Type B pancreatic cell (in vitro differentiated cells): Measurements from ENCODE around the gene MON2. TPM values are rescaled to one million over a fixed set of nuclear protein-coding genes. Genes with fewer than 3 reads are reported as not detected.

Experiments used
- DNase-seq: peaks from one replicate; pipeline ENCODE4 v3.0.0; 2021; ENCODE audit warnings: mixed read lengths; ENCODE audit not compliant: unreplicated experiment; ENCODE audit errors: extremely low spot score
- H3K27ac Mint-ChIP-seq: 2 replicates; pipeline ENCODE4 v1.8.0; 2021; ENCODE audit warnings: mild to moderate bottlenecking, mixed read lengths
- H3K27me3 Mint-ChIP-seq: 2 replicates; pipeline ENCODE4 v1.8.0; 2021; ENCODE audit warnings: mixed read lengths
- H3K36me3 Mint-ChIP-seq: 2 replicates; pipeline ENCODE4 v1.8.0; 2021; ENCODE audit warnings: mixed read lengths
- H3K4me1 Mint-ChIP-seq: one replicate; pipeline ENCODE4 v1.8.0; 2021; ENCODE audit warnings: mixed read lengths; ENCODE audit not compliant: unreplicated experiment
- H3K4me3 Mint-ChIP-seq: 2 replicates; pipeline ENCODE4 v1.8.0; 2021; ENCODE audit warnings: mild to moderate bottlenecking, mixed read lengths
- H3K9me3 Mint-ChIP-seq: 2 replicates; pipeline ENCODE4 v1.8.0; 2021; ENCODE audit warnings: mixed read lengths
- total RNA-seq: library from RNA; stranded (reverse); gene quantifications from 2 replicates; pipeline ENCODE4 v1.2.1, GENCODE V29; 2021; ENCODE audit warnings: low replicate concordance
- TF ChIP-seq, protein P1 (sequence below): fragments of 200-600 bp; sonication (generic); conservative IDR thresholded peaks from 2 replicates; pipeline ENCODE4 v1.5.0; 2021; ENCODE audit warnings: antibody characterized with exemption, mild to moderate bottlenecking

Gene MON2
- total RNA-seq, 1 donor from 2014 or later = 47.4 TPM

- no peak overlapping the region for H3K4me3 Mint-ChIP-seq
- TF ChIP-seq, protein P1, sequence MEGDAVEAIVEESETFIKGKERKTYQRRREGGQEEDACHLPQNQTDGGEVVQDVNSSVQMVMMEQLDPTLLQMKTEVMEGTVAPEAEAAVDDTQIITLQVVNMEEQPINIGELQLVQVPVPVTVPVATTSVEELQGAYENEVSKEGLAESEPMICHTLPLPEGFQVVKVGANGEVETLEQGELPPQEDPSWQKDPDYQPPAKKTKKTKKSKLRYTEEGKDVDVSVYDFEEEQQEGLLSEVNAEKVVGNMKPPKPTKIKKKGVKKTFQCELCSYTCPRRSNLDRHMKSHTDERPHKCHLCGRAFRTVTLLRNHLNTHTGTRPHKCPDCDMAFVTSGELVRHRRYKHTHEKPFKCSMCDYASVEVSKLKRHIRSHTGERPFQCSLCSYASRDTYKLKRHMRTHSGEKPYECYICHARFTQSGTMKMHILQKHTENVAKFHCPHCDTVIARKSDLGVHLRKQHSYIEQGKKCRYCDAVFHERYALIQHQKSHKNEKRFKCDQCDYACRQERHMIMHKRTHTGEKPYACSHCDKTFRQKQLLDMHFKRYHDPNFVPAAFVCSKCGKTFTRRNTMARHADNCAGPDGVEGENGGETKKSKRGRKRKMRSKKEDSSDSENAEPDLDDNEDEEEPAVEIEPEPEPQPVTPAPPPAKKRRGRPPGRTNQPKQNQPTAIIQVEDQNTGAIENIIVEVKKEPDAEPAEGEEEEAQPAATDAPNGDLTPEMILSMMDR = no peak
- DNase-seq = no peak
- H3K4me1 Mint-ChIP-seq = peaks cover 9% of the 10 kb centered on the region
- peak overlapping the region; percentile 7 for H3K27ac Mint-ChIP-seq
- H3K27me3 Mint-ChIP-seq = no peaks in the 10 kb centered on the region
- H3K36me3 Mint-ChIP-seq = no peaks in the 10 kb centered on the region
- H3K9me3 Mint-ChIP-seq = no peaks in the 10 kb centered on the region
Measured at GRCh38 chr12:62640910-62641448, 174.4 kb downstream of the MON2 start.

GRCh38 chr12:62642486-62642885 is 175.9 kb downstream of the MON2 start:
- Mint-ChIP-seq H3K4me3 (no peak overlapping the region), H3K27me3 (no peaks in the 10 kb centered on the region), H3K36me3 (no peaks in the 10 kb centered on the region), H3K27ac (no peak overlapping the region), H3K9me3 (no peaks in the 10 kb centered on the region), H3K4me1 (peaks cover 9% of the 10 kb centered on the region)
- TF ChIP-seq, protein P1 = no peak
- DNase-seq = no peak

DNA sequence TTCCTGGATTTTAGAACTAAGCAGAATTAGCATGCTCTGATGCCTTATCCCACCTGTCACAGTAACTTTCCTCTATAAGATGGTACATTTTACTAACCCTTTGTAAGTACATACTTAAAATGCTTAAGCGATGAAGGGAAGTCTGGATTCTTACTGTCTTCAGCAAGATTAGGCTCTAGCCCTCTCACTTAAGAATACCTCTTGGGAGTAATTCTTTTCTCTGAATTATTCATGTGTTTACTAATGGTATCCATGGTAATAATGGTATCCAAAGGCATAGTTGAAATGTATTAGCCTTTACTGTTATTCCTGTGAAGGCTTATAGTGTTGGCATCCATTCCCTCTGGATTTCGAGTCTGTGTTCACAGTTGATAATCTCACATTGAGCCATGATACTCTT is 176.9 kb downstream of the MON2 start:
- H3K4me1 Mint-ChIP-seq = peaks cover 9% of the 10 kb centered on the region
- H3K27me3 Mint-ChIP-seq = no peaks in the 10 kb centered on the region
- H3K4me3 Mint-ChIP-seq = no peak overlapping the region
- H3K27ac Mint-ChIP-seq = no peak overlapping the region
- TF ChIP-seq, protein P1 = no peak
- H3K36me3 Mint-ChIP-seq = peaks cover 4% of the 10 kb centered on the region
- DNase-seq = no peak
- H3K9me3 Mint-ChIP-seq = no peaks in the 10 kb centered on the region

GRCh38 chr12:62646566-62646965 is 179.9 kb downstream of the MON2 start:
- TF ChIP-seq, protein P1 = no peak
- Mint-ChIP-seq H3K36me3 (peaks cover 5% of the 10 kb centered on the region), H3K9me3 (no peaks in the 10 kb centered on the region), H3K27ac (no peak overlapping the region), H3K27me3 (no peaks in the 10 kb centered on the region), H3K4me3 (no peak overlapping the region), H3K4me1 (peaks cover 1% of the 10 kb centered on the region)
- no peak for DNase-seq

DNA sequence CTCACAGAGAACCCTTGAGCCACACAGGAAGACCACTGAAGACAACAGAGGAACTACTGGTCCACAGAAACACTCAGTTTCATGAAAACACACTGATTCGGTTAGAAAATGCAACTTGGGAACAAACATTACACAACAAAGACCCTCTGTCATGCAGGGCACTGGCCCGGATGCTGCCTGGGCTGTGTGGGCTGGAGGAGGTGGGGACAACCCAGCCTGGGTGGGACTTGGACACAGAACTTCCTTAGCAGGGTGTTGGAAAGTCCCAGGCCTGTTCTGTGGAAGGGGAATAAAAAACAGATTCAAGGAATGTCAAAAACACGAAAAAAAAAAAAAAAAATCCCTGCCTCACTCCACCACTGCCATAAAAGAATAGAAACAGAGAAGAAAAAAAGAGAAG is 181.0 kb downstream of the MON2 start:
- Mint-ChIP-seq H3K27ac (no peak overlapping the region), H3K36me3 (peaks cover 5% of the 10 kb centered on the region), H3K9me3 (no peaks in the 10 kb centered on the region), H3K27me3 (no peaks in the 10 kb centered on the region), H3K4me1 (no peaks in the 10 kb centered on the region), H3K4me3 (no peak overlapping the region)
- TF ChIP-seq, protein P1 = no peak
- no peak for DNase-seq
